ENCODE measurements around the gene ISYNA1.

The ISYNA1 gene

DNA sequence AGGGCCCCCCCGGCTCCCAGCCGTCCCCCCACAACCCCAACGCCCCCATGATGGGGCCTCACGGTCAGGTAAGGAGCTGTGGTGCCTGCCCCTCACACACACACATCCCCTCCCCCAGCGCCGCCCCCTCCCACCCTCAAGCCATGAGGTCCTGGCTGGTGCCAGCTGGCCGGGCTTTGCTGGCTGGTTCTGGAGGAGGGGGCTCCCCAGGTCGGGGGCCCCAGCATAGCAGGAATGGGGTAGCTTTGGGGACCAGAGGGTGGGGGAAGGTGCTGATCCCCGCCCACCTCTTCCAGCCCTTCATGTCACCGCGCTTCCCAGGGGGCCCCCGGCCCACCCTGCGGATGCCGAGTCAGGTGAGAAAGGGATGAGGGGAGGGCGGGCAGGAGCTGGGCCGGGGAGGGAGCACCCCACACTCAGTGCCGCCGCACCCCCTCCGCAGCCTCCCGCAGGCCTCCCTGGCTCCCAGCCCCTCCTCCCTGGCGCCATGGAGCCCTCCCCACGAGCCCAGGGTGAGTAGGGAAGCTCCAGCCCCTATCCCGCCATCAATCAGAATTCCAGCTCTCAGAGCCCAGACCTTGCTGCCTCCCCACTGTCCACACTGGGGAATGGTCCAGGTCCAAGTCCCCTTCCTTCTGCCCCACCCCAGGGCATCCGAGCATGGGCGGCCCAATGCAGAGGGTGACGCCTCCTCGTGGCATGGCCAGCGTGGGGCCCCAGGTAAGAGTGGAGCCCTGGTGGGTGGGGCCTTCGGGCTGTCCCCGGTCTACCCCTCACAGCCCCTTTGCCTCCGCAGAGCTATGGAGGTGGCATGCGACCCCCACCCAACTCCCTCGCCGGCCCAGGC, 6.4 kb downstream of the ISYNA1 start:
- DNase-seq (ENCODE audit: low read depth), result no peak

DNA sequence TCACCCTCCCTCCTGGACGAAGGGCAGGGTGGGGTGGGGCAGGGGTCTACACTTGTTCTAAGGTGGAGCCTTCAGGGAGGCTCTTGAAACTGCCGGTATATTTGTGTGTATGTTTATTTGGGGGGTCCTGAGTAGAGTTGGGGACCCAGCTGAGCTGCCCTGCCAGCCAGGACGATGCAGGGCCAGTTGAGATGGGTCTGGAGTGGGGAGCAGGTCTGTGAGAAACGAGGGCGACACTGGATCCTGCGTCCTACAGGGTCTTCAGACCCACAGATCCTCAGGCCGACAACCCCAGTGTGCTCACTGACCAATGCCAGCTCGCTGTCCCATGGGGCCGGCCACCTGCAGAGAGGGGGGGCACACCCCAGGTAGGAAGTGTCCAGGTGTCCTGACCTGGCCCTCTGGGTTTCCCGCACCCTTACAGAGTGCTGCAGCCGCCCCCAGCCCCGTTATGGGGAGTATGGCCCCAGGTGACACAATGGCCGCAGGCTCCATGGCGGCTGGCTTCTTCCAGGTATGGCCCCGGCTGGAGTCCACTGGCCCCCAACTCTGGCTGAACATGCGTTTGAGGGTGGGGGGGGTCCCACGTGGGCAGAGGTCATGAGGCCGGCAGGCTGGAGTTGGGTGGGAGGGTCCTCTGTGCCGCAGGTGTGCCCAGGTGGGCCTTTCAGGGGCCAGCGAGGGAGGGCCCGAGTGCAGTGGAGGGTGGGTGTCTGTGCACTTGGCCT, 7.4 kb downstream of the ISYNA1 start:
- DNase-seq (ENCODE audit: low read depth), result no peak

DNA sequence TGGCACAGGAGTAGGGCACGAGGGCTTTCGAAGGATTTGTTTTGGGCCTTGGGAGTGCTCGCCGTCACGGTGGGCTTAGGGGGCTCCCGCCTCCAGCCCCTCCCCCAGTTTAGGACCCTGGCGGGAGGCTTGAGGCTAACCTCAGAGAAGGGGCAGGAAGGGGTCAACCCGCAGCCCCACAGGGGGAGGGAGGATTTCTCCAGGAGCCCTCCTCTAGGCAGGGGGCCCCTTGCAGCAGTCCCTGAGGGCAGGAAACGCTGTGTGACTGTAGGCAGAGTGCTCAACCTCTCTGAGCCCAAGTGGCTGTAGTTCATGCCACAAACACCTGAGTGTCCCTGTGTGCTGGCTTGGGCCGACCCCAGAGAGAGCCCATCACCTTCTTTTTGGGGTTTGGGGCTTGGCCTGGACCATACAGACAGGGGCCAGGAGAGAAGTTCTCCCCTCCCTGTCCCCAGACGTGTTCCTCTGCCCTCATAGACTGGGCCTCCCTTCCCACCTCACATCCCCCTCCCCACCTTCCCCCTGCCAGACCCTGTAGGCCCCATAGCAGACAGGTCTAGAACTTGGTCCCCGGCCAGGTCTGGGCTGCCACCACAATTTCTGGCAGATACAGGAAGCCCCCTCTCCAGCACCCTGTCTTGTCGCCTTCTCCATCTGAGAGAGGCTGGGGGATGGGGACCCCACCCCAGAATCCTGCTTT, 8.1 kb downstream of the ISYNA1 start:
- no peak for DNase-seq (ENCODE audit: low read depth)

DNA sequence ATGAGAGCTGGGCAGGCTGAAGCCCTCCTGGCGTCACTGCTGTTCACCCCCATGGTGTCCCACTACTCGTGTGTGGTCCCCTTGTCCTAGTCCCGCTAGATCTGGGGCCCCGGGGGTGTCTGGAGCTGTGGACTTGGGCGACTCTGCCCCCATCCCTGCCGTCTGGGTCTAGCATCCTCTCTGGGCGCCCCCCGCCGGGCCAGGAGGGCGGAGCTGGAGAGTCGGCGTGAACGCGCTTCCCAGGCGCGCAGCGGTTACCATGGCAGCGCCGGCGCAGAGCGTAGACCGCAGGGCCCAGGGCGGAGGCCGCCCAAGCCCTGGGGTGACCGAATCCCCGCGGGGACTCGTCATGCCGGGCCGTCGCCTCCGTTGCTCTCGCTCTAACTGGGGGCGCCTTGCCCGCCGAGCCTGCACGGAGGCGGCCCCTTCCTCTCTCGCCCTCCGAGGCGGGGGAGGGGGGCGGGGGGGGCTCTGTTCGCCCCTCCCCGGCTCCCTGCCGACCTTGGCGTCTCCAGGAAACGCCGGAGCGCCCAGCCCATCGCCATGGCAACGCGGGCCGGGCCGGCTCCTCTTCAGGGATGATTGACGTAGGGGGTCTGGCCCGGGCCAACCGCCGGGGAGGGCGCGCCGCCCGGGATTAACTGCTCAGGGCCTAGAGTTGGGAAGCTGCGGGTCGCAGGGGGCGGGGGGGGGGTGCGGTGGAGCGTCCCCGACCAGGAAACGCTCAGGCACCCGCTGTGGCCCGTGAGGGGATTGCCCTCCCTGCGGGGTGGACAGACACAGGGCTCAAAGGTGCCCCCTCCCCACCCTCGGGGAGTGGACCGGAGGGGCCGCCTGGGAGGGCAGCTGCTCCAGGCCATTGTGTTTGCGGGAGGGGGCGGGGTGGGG, 8.9 kb downstream of the ISYNA1 start:
- peak; percentile 66 for DNase-seq (ENCODE audit: low read depth)

DNA sequence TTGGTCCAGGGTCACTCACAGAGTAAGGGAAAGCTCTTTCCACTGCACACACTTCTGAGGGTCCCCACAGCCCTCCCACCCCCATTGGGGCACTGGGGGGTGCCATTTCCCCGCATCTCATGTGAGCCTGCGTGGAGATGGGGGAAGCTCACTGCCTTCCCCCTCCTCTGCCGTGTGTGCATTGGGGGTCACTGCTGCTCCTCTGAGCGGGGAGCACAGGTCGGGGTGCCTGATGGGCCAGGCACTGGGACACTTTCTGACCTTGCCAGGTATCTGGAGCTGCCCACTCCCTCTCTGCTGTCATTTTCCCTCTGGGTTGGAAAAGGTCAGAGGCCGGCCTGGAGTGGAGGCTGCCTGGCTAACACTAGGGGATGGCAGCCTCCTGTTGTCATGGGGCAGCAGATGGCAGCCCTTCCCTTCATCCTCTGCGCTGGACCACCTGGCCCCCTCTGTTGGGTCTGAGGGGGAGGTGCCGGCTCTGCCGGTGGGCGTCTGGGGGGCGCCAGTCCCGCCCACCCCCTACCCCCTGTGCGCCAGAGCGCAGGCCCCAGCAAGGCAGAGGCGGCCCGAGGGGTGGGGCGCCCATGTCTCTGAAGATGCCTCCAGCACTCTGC, 9.7 kb downstream of the ISYNA1 start:
- no peak for DNase-seq (ENCODE audit: low read depth)

DNA sequence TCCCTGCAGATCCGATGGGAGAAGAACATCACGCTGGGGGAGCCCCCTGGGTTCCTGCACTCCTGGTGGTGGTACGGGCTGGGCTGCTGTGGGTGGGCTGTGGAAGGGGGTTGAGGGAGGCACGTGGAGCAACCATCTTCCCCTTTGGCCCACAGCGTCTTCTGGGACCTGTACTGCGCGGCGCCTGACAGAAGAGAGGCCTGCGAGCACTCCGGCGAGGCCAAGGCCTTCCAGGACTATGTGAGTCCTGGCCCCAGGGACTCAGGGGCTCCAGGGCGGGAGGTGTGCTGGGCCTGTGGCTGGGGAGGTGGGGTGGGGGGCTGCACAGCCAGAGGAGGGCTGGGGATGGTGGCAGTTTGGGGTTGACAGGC, 10.2 kb downstream of the ISYNA1 start:
- DNase-seq (ENCODE audit: low read depth), result no peak

DNA sequence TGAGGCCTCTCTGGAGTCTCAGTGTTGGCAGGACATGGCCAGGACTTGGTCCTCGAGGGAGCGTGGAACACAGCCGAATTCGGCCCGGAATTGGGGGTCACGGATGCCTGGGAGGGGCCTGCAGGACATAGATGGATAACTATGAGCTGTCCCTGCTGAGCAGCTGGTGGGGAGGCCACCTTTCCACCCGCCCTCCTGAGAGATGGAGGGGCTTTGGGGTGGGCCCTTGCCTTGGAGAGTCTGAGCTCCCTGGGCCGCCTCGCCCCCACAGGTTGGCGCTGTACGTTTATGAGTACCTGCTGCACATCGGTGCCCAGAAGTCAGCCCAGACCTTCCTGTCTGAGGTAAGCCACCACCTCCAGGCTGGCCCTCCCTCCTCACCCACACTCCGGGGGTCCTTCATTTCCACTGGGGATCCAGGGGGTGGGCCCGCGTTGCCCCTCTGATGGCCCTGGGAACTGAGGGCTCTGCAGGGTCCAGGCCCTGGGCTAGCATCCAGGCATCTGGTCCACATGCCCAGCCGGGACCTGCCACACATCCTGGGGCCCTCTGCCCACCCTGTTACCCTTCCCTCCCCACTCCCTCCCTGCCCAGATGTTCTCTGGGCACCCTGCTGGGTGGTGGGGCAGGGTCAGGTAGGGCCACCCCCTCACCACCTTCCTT, 10.7 kb downstream of the ISYNA1 start:
- DNase-seq (ENCODE audit: low read depth), result no peak

DNA sequence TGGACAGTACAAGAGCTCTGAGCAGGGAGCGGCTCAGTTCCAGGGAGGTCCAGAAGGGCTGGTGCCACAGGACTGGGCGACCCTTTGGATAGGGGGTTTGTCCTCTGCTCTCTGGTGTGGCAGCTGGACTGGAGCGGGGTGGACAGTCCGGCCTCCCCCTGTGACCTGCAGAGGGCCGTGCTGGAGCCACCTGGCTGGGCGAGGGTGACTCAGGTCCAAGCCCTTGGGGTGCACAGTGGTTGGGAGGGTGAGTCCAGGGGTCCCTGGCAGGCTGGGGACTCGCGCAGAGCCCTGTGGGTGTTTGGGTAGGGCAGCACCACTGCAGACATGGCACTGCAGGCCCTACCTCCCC, 11.5 kb downstream of the ISYNA1 start:
- no peak for DNase-seq (ENCODE audit: low read depth)

DNA sequence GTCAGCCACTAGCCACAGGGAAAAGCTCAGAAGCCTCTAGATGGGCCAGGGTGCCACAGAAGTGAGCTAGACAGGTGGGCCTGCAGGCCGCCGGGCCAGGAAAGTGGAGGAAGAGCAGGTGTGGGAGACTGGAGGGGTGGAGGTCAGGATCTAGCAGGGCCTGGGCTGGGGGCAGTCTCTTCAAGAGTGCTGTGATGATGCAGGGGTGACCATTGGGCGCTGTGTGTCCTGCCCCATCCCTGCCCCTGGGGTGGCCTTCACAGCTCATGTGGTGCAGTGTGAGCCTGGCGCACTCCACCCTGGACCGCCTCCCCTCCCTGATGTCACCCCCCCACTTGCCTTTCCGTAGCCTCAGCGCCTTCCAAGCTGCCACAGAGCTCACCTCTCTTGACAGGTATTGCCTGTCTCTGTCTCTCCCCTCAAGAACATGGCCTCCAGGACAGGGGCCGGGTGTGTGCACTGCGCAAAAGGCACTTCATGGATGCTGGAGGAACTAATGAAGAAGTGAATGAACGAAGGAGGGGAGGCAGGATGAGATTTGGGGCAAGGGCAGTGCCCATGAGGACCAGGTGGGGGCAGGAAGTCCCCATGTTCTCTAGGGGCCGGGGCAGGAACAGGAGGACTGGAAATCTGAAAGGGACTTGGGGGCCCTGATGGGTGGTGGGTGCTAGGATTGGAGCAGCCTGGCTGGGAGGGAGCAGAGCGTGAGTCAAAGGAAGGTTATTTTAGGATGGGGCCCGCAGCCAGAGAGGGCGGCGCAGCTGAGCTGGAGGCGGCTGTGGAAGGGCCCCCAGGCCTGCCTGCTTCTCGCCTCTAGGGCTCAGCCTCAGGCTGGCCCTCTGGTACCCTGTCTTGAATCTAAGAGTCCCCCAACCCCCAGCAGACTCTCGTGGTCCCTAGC, 12.2 kb downstream of the ISYNA1 start:
- DNase-seq (ENCODE audit: low read depth), result no peak

DNA sequence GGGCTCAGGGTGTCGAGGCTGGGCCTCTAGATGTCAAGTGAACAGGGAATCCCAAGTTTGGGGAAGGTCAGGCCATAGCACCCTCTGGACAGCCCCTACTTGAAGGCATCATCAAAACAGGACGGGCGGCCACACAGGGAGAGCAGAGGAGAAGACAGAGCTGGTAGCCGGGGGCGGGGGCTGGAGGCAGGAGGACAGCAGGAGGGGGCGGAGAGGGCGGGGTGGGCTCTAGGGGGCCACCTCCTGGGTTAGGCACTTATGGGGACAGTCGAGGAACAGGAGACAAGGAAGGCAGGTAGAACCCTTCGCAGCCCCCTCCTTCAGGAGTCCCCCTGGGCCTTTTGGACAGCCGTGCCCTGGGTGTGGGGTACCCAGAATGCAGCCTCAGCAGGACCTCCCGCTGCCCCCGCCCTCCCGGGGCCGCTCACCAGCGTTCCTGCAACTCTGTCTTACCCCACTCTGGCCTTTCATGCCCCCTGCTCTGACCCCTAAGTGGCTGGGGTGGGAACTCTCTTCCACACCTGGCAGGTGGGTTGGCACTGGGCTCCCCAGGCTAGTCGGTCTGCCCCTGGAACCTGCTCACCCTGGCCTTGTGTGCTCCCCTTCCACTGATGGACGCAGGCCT, 12.9 kb downstream of the ISYNA1 start:
- no peak for DNase-seq (ENCODE audit: low read depth)

DNA sequence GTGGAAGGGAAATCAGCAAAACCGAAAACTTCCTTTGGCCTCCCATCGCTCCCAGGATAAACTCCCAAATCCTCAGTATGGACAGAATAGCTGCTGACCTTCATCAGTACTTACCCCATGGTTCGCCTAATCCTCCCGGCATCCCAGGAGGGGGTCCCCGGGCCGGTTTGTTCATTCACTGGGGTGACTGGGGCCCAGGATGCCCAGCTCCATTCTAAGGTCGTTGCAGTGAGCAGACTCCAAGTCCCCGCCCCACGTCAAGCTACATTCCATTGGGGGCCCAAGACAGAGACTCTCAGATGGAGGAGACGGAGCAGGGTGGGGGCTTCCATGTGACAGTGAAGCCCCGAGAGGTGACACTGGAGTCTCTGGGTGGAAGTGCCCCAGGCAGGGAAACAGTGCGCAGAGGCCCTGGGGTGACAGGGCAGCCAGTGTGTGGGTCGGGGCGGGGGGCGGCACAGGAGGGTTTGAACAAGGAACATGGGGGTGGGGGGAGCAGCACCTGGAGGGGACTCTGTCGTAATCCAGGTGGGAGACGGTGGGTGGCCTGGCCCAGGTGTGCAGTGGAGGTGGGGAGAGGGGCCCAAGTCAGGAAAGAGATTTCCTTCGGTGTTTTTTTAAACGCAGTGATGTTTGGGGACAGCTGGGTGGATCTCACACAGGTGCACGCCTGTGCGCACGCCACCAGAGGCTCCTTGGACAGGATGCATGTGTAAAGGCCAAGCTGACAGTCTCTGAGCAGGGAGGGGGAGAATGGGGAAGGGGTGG, 13.6 kb downstream of the ISYNA1 start:
- no peak for DNase-seq (ENCODE audit: low read depth)

DNA sequence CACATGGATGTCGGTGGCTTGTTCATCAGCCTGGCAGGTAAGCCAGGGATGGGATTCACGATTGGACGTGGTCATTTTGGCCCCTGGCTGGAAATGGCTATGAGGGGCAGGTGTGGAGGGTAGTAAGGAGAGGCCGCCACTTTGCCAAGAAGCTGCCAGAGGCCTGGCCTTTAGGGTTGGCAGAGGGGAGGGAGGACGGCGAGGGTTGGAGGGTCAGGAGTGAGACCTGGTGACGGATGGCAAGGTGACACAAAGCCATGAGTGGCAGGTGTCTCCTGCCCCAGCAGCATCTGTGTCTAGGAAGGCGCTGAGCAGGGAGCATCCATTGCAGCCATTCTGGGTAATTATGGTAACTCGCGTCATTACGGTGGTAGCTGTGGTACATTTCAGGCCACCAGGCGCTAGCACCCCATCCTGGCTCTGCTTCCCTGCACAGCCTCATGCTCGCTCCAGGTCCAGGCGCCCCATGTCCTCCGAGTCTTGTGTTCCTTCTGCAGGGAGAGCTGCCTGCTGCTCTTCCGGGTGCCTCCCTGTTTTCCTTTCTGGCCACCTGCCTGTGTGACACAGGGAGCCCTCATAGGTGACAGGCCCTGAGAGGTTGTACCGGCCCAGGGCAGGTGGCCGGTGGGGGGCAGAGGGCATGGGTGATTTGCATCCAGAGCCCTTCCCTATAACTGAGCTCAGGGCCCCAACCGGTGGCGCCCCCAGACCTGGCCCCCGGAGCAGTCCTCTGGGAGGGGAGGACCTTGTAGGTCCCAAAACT, 14.5 kb downstream of the ISYNA1 start:
- no peak for DNase-seq (ENCODE audit: low read depth)

DNA sequence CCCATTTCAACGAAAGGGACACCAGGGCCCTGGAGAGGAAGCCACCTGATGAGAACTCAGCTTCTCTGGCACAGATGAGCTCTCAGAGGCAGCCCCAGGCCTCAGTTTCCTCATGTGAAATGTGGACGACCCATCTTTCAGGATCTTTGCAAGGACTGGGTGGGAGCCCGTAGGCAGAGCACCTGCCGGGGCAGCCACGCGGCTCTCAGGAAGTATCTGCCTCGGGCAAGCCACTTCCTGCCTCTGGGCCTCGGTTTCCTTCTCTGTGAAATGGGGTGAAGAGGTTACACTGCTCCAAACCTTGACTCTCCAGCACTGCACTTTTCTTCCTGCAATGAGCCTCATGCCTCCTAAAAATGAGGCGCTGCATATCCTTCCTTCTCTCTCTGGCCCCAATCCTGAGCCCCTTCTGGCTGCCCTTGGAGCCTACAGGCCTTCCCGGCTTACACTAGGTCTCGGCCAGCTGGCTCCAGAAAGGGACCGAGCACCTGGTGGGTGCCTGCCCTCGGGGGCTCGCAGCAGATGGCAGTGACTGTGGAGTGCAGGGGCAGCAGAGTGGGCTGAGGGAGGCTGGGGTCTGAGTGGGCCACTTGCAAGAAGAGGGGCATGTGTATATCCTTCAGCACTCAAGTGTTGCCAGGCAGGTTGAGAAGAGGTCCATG, 15.3 kb downstream of the ISYNA1 start:
- DNase-seq (ENCODE audit: low read depth), result no peak

DNA sequence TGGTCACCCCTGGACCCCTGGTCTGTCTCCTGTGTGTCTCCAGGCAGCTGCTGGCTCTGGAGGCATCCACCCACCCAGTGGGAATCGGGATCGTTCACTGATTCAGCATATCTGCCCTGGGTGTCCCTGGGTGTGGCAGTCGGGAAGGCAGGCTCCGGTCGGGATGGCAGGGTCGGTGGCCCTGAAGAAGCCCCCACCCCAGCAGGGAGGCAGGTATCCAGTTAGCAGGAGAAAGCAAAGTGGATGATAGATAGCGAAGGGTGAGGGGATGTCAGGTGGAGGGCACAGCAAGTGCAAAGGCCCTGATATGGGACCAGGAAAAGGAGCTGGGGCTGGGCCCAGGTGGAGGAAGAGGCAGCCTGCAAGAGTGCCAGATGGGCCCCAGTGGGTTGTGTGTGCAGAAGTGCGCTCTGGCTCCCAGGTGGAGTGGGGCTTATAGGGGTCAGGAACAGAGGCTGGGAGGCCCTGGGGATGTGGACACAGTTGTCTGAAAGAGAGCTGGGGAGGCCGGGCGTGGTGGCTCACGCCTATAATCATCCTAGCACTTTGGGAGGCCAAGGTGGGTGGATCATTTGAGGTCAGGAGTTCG, 16.5 kb downstream of the ISYNA1 start:
- no peak for DNase-seq (ENCODE audit: low read depth)

DNA sequence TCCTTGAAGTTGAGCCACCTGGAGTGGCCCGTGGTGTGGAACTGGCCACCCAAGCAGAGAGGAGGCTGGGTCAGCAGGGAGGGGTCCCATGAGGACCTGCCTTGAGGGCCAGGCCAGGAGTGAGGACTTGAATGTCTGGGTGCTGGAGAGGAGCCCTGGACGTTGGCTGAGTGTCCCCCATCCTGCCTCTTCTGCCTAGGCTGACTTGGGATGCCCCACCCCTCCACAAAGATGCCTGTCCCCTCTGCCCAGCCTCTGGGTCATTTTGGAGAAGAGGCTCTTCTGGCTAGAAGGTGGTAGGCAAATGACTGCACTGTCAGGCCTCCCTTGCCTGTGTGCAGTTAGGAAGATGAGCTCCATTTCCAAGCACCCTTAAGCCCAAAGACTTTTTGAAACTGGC, 17.0 kb downstream of the ISYNA1 start:
- no peak for DNase-seq (ENCODE audit: low read depth)

DNA sequence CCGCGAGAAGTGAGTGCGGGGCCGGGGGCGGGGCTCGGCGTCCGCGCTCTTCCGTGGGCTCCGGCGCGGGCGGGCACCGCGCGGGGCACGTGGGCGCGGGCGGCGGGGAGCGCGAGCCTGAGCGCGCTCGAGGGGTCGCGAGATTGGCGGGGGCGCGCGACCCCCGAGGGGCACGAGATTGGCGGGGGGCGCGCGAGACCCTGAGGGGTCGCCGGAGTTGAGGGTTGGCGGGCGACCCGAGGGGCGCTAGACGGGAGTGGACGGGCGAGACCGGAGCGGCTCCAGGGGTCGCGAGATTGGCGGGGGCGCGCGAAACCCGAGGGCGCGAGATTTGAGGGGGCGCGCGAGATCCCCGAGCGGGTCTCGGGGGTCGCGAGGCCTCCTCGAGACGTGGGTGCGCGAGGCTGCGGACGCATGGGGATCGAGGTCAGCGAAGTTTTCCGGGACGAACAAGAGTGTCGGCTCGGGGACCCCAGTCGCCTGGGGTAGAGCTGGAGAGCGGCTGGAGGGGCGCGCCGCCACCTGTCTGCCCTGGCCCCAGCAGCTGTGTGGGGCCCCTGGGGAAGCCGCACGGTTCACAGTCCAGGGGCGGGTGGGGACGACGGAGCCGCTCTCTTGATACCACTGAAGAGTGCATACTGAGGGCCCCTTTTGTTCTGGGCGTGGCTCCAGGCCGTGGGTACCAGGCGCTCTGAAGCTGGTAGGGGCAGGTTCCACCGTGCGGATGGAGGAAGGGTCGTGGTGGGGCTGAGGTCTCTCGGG, 18.1 kb downstream of the ISYNA1 start:
- DNase-seq (ENCODE audit: low read depth), result no peak

Data from activated T-cell treated with anti-CD3 and anti-CD28 coated beads for 24 hours (primary cell).